OCI-M2 (cell line): ENCODE results near the gene CCDC182.

ENCODE experiments used
- DNase-seq: peaks from one replicate; lab custom pipeline; 2025; ENCODE audit not compliant: unreplicated experiment; lab: John Stamatoyannopoulos, UW

Gene CCDC182

GRCh38 chr17:57701124-57701523 lies 44.0 kb downstream of the CCDC182 start:
- no peak for DNase-seq

GRCh38 chr17:57699751-57700219 lies 45.3 kb downstream of the CCDC182 start:
- DNase-seq: no peak

- DNase-seq: no peak
Observed at GRCh38 chr17:57697891-57698711, 47.0 kb downstream of the CCDC182 start.

GRCh38 chr17:57697197-57697596 lies 47.9 kb downstream of the CCDC182 start:
- DNase-seq: no peak

GRCh38 chr17:57696050-57696449 lies 49.0 kb downstream of the CCDC182 start:
- DNase-seq: no peak
